HG02970 (cell line): ENCODE data around the gene ADARB1.

Source experiments
- ATAC-seq: cut with Tn5 transposase; IDR thresholded peaks from one replicate; pipeline ENCODE4 v1.9.1; 2021; ENCODE audit warnings: mild to moderate bottlenecking, moderate library complexity, moderate number of reproducible peaks; ENCODE audit not compliant: unreplicated experiment, low FRiP score

Gene ADARB1

DNA sequence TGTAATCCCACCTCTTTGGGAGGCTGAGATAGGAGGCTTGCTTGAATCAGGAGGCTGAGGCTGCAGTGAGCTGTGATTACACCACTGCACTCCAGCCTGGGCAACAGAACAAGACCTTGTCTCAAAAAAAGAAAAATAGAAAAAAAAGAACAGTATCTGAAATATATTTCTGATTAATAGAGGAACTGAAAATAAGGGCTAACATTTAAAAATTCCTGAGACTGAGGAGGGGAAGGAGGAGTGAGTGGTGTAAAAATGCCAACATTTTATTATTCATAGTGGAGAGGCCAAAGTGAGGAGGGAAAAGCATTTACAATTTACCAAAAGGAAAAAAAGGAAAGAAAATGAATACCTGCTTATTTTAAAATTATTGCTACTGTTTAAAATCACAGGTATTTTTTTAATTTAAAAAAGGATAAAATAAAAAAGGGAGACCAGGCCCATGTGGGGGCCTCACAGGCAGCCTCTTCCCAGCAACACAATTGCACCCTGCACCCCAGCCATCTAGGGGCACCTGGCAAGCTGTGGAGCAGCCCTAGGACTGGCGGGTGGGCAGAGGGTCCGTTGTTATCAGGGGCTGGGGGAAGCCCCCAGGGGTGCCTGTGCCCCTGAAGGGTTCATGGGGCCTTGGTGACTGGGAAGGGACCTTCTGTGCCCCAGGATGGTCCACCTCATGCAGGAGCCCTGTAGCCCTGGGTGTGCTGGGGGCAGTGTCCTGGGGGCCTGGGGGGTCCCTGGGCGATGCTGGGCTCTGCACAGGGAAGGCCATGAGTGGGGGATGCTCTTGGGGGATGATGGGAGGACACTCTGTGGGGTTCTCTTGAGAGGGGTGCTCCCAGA, 34.8 kb upstream of the ADARB1 start:
- no peak for ATAC-seq

DNA sequence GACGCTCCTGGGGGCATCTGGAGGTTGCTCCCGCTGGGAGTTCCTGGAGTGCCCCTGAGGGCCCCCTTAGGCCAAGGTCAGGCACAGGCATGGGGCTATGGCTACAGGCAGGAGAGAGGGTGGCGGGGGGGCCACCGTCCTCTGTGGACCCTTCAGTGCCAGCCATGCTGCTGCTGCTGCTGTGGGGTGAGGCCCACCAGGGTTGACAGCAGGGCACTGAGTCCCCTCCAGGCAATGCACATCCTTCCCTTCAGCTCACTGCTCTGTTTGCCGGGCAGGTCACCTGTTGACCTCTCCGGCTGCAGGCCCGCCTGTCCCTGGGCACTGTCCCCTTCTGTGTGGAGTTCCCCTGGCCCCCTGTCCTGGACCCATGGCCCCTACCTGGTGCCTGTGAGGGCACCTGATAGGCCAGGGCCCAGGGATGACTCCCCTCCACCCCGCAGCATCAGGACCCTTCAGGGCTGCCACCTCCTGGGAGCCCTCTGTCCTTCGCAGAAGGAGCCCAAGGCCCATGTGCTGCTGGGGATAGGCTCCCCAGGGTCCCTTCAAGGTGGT, 34.1 kb upstream of the ADARB1 start:
- ATAC-seq: no peak

DNA sequence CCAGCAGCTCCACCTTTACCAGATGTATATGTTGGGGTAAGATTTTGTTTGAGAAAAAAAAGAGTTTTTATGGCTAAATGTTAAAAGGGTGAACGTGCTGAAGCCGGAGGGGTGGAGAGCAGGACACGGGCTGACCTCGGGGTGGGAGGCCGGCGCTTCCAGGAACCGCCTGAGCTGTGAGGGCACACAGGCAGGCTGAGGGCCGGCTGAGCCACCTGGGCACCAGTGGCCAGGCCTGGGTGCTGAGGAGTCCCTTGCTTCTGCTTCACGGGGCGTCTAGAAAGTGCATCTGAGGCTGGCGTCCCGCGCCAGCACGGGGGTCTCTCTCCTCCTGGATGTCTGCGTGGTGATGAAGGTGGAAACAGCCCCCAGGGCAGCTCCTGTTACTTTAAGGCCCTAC, 33.6 kb upstream of the ADARB1 start:
- no peak for ATAC-seq

DNA sequence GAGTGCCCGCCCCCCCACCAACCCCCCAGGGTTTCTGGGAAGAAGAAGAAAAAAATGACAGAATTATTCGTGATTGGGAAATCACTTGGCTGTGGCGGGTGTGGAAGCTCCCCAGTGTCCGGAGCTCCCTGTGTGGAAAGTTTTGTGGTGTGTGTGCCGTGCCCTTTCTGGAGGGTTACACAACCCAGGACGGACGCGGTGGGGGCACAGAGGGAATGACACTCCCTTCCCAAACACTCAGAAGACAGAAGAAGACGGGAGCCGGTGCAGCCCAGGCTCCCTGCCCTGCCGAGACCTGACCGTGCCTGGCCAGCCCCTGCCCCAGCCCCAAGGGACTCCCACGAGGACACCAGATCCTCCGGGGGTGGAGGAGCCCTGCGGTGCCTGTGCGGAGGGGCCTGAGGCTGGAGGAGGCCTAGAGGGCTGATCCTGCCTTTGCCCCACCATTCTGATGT, 33.0 kb upstream of the ADARB1 start:
- ATAC-seq: no peak

DNA sequence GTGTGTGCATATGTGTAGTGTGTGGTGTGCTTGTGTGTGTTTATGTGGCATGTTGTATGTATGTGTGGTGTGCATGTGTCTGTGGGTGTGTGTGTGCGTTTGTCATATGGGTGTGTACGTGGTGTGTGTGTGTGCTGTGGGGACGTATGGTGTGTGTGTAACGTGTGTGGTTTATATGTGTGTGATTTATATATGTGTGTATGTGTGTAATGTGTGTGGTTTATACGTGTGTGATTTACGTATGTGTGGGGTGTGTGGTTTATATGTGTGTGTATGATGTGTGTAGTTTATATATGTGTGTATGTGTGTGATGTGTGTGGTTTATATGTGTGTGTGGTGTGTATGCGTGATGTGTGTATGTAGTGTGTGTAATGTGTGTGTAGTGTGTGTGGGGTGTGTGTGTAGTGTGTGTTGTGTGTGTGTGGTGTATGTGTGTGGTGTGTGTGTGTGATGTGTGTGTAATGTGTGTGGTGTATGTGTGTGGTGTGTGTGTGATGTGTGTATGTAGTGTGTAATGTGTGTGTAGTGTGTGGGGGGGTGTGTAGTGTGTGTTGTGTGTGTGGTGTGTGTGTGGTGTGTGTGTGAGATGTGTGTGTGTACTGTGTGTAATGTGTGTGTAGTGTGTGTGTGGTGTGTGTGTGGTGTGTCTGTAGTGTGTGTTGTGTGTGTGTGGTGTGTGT, 32.3 kb upstream of the ADARB1 start:
- ATAC-seq: no peak

DNA sequence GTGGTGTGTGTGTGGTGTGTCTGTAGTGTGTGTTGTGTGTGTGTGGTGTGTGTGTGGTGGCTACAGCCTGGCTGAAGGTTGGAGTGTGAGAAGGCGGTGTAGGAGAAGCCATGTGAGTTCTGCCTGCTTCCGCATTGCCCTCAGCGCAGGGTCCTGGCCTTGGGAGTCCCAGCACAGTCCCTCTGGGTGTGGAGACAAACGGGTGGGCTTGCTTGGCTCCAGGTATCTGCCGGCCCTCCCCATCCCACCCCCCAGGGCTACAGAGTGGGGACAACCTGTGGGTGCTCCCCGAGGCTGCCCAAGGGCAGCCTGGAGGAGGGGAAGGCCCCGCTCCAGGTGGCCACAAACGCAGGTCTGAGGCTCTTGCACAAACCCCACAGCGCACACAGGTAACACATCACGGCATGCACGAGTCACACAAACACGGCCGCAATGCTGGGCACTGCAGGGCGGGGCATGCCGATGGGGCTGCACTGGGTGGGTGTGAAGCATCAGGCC, 31.7 kb upstream of the ADARB1 start:
- ATAC-seq: no peak

DNA sequence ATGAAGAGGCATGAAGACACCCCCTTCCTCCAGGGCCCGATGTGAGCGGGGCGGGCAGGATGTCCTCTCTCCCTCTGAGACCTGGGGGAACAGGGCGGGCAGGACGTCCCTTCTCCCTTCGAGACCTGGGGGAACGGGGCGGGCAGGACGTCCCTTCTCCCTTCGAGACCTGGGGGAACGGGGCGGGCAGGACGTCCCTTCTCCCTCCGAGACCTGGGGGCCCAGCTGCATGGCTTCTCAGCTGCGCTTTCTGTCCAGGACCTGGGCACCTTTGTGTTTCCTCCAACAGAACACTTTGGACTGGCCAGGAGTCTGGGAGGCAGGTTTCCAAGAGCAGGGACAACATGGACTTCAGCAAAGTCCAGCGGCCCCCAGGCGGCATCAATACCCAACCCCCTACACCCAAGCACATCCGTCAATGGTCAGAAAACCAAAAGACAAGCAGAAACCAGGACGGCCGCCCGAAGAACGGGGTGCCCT, 30.8 kb upstream of the ADARB1 start:
- ATAC-seq: no peak

DNA sequence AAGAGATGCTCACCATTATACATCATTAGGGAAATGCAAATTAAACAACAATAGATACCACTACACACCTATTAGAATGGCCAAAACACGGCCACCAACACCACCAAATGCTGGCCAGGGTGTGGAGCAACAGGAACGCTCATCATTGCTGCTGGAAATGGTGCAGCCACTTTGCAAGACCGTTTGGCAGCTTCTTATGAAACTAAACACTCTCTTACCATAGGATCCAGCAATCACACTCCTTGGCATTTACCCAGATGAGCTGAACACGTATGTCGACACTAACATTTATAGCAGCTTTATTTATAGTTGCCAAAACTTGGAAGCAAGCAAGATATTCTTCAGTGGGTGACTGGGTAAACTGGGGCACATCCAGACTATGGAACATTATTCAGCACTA, 28.9 kb upstream of the ADARB1 start:
- no peak for ATAC-seq

DNA sequence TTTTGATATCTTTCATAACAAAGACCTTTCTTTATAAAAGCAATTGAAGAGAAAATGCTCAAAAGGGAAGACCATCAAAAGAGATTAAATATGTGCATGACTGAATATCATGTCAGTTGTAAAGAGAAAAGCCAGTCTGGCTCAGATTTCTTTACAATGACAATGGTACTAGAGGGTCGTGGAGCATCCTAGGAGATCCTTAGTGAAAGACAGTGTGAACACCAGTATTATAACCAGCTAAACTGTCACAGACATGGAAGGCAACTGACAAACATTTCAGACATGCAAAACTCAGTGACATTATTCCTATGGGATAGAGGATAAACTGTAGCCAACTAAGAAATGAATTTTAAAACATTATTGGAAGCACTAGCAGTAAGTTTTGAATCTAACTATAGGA, 27.1 kb upstream of the ADARB1 start:
- no peak for ATAC-seq

DNA sequence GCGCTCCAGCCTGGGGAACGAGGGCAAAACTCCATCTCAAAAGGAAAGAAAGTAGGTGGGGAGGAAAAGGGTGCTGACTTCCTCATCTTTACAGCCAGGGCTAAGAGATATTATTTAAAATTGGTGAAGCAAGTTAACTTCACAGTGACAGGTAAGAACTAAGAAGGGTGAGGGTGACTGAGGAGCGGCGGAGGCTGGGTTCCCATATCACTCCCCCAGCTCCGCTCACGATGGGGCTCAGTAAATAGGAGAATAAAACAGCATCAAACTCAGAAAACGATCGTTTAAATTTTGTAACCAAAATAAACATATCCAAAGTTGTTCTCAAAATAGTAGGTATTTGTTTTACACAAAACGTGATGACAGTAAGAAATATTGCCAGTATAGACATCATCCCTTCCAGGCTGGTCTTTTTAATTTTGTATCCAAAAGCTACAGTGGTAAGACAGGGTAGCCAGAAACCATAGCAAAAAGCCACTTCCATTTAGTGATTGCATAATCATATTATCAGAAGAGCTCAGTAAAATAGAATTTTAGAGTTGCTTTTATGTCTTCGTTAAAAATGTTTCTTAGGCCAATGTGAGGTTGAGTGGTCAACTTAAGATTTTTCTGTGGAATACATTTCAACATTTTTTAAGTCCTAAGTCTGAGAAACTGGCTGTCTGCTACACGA, 26.2 kb upstream of the ADARB1 start:
- no peak for ATAC-seq

DNA sequence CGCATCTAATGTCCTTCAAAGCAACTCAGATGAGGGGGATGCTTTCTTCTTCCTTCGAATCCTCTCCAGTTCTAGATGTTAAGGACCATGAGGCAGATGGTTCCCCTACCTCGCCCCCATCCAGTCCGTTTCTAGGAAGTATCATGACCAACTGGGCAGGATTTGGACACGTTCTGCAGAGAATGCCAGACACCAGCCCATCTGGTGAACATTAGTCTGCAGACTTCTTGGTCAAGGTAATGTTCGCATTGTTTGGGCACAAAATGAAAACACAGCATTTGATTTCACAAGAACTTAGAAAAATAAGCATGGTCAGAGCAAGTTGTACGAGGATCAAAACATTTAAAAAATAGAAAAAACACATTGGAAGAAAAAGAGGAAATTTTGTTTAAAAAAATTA, 25.4 kb upstream of the ADARB1 start:
- no peak for ATAC-seq

DNA sequence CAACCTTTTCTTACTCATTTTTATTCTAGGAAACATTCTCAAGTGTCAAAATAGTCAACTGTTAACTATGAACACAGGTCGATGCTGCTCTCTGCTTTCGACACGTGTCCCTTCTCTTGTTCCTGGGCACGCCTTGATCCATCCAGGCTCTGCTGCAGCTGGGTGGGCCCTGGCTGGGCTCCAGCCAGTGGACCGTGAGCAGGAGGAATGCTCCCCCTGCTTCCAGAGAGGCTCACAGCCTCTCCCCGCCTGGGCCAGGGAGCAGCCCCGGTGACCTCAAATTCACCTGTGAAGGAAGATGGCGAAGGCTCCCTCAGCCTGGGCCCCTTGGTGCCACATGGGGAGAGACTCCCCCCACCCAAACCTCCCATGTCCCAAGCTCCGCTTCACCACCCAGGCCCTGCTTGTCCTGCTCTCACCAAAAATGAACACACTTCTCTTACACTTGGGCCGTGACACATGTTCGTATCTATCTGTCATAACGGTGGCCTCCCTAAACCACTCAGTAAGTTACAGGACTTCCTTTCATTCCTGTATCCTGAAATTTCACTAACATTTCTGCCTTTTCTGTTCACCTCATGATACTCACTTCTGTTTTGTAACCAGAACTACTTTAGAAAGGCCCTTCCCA, 24.6 kb upstream of the ADARB1 start:
- no peak for ATAC-seq

DNA sequence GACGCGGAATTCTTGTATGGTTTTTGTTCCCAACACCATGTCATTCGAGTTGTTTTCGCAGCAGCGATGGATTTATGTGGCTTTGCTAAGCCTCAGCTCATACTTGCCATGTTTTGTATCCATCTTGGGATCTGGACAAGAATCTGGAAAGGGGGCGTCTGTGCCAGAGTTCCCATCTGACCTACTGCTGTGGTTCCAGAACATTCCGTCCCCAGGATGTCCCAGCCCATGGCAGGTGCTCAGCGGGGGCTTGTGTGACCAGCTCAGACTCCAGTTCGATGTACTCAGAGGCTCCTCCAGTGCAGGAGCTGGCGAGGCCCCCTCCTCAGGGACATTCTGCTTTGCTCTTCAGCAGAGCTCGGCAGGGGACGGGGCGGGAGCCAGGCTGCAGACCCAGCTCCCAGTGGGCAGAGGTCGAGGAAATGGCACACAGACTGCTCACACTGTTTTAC, 24.0 kb upstream of the ADARB1 start:
- ATAC-seq: no peak

DNA sequence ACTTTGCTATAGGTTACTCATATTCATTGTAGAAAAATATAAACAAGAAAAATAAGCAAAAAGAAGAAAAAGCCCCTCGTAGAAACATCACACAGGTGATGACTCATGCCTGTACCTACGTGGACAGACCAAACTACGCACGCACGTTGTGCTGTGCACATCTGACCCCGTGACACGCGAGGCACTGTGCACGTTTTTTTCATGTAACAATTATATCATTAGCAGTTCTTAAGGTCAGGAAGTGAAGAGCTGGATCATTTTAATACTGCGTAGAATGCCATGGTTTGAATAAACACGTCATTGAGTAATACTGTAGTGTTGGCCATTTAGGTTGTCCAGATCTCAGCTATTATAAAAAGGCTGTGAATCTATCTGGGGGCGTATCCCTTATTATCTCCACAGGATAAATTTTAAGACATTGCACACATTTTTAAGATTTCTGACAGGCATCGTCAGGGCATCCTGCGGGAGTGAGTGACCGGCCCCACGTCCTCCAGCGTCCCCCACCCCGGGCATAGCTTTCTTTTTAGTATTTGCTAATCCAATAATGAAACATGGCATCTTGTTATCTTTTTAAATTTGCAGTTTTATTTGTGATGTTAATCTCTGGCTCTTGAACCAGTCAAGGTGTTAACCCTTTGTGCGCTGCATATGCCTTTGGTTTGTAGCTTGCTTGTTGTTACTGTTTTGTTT, 23.4 kb upstream of the ADARB1 start:
- no peak for ATAC-seq

DNA sequence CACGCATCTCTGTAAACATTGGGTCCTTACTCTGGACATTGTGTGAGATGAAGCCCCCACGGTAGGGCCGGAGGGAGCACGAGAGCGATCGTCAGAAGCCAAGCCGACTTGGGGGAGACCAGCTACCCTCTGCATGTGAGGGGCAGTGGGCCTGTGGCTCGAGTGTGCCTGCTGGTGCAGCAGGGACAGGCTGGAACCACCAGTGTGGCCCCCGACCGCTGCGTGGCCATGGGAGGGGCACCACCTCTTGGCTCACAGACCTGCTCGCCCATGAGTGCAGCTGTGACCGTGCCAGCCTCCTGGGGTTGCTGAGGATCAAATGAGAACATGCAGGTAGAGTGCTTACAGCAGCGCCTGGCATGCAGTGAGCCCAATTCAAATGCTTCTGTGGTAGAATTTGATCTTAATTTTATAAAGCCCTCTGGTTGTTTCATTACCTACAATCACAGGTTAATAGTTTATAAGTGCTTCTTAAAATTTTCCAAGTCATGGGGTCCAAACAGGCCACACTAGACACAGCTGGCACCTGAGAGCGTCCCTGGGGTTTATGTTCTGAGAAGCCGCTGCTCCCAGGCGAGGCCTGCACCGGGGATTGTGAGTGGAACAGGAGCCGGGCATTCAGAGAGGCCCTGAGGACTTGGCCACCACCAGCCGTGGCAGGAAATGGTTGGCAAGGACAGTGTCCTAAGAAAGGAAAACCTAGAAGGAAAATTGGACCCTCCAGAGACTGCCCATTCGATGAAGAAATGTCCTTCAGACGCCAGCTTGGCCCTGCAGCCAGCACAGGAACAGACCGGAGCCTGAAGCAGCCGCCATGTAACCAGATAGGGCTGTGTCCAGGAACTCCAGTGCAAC, 22.6 kb upstream of the ADARB1 start:
- no peak for ATAC-seq

DNA sequence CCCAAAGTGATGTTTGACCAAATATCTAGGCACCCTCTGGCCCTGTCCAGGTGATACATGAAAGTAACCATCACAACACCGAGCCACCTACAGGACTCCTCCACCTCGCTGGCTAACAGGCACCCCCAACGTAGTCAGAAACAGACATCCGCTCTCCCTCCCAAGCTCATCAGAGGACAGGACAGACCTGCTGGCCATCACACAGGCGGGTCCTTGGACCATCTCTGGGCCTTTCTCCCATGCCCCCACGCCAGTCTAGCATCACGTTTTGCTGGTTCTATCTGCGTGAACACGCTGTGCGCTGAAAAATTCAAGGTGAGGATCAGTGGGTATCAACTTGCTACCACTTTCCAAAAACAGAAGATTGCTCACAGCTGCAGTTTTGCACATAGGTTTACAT, 21.4 kb upstream of the ADARB1 start:
- ATAC-seq: no peak

DNA sequence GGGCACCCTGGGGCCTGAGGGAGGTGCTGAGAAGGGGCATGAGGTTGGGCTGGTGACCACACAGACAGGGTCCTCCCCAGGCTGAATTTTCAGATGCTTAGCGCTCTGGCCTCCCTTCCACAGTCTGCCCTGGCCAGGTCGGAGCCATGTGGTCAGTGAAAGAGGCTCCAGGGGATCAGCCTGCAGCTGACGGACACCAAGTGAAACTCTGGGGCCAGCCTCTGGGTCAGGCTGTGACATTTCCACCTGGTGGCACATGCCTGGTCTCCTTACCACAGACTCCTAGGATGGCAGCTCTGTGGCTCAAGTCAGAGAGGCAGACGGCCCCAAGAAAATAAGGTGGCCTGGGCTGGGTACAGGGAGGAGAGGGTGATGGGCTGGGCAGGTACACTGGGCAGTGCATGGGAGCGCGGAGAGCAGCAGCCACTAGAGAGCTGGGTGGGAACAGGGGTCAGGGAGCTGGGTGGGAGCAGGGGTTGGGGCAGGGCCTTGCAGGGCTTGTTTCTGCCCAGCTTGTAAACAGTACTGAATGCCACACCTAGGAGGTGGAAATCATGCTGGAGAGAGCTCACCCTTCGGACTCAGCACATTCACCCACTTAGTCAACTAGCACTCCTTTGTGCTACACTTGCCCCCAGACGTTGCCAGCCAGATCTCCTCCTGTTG, 20.7 kb upstream of the ADARB1 start:
- no peak for ATAC-seq

DNA sequence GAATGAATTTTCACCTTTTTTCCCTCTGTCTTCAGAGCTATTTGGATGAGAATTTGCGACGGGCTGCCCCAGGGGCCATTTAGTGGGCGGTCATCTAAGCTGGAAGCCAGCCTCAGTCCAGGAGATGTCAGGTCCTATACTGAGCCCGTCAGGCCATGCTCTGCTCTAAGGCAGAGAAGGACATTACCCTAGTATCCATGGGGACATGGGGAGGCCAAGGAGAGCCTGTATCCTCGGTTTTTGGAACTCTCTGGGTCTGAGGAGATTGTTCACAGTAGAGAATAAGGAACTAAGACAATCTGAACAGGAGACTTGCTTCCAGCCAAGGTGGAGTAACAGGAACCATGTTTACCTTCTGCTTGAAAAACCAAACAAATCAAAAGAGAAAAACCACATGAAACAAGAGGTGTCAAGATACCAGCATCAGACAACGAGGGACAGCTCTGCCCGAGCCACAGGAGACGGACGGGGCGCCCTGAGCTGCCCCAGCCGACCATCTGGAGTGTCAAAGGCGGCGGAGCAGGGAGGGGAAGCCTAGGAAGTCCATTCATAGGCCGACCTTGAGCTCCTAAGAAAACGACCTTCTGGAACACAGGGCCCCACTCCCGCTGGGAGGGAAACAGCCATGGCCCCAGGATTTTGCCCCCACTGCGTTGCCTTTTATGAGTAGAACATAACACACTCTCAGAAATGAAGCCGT, 20.0 kb upstream of the ADARB1 start:
- no peak for ATAC-seq
